Endodermal cell (in vitro differentiated cells): ENCODE results near the gene CEBPE. TPM values are rescaled to one million over a fixed set of nuclear protein-coding genes. Genes with fewer than 3 reads are reported as not detected.

ENCODE experiments used
- DNase-seq: peaks from one replicate; pipeline ENCODE4 v3.0.0-alpha.2; 2017
- H3K27ac ChIP-seq: 2 replicates; pipeline ENCODE4 v1.5.1; 2013; ENCODE audit warnings: mild to moderate bottlenecking, low read depth, low read length, moderate library complexity
- H3K27me3 ChIP-seq: 2 replicates; pipeline ENCODE4 v1.6.1; 2013; ENCODE audit warnings: mild to moderate bottlenecking, low read length, moderate library complexity; ENCODE audit not compliant: insufficient read depth, control insufficient read depth, poor library complexity, severe bottlenecking
- H3K36me3 ChIP-seq: 2 replicates; pipeline ENCODE4 v1.7.0; 2013; ENCODE audit warnings: mild to moderate bottlenecking, low read length, moderate library complexity; ENCODE audit not compliant: control insufficient read depth, insufficient read depth
- H3K4me1 ChIP-seq: one replicate; pipeline ENCODE4 v1.7.0; 2013; ENCODE audit warnings: low read length; ENCODE audit not compliant: control insufficient read depth, insufficient read depth
- H3K4me3 ChIP-seq: 2 replicates; pipeline ENCODE4 v1.5.1; 2013; ENCODE audit warnings: mild to moderate bottlenecking, low read length, moderate library complexity
- H3K9ac ChIP-seq: 2 replicates; pipeline ENCODE4 v1.6.1; 2013; ENCODE audit warnings: mild to moderate bottlenecking, low read length, moderate library complexity; ENCODE audit not compliant: poor library complexity, severe bottlenecking; ENCODE audit errors: extremely low read depth
- H3K9me3 ChIP-seq: 2 replicates; pipeline ENCODE4 v1.6.1; 2013; ENCODE audit warnings: mild to moderate bottlenecking, low read length, moderate library complexity; ENCODE audit not compliant: control insufficient read depth
- H3K27ac Mint-ChIP-seq: 2 replicates; pipeline ENCODE4 v1.8.0; 2020; ENCODE audit warnings: mixed read lengths
- H3K27me3 Mint-ChIP-seq: 2 replicates; pipeline ENCODE4 v1.8.0; 2021; ENCODE audit warnings: mild to moderate bottlenecking, mixed read lengths; ENCODE audit not compliant: insufficient read depth
- H3K36me3 Mint-ChIP-seq: 2 replicates; pipeline ENCODE4 v1.8.0; 2020; ENCODE audit warnings: low read depth, mixed read lengths
- H3K4me1 Mint-ChIP-seq: 2 replicates; pipeline ENCODE4 v1.8.0; 2020; ENCODE audit warnings: mixed read lengths
- H3K4me3 Mint-ChIP-seq: 2 replicates; pipeline ENCODE4 v1.8.0; 2020; ENCODE audit warnings: mild to moderate bottlenecking, moderate library complexity, mixed read lengths
- H3K9me3 Mint-ChIP-seq: 2 replicates; pipeline ENCODE4 v1.8.0; 2020; ENCODE audit warnings: mild to moderate bottlenecking, mixed read lengths
- CTCF ChIP-seq: fragments of 200-600 bp; sonication (generic); conservative IDR thresholded peaks from 2 replicates; pipeline ENCODE4 v1.5.0; 2021; ENCODE audit warnings: antibody characterized with exemption, mild to moderate bottlenecking
- WGBS, 2 experiments: methylation state at CpG; one replicate each; pipeline versions ENCODE4 v1.1.5 to v1.1.7; 2013; ENCODE audit warnings: missing lambda C conversion rate in 2 of 2, mixed read lengths in 1 of 2; ENCODE audit not compliant: insufficient coverage in 1 of 2, insufficient read length in 1 of 2; 5-methylcytosine and 5-hydroxymethylcytosine counted together
- total RNA-seq, 2 donors: library from RNA; stranded (reverse); fragmentation: NEBNext Ultra II Directional in 1 of 2; extraction: Animal tissue kit (Norgen Biotek cat#: 25700) in 1 of 2; gene quantifications; 2 replicates in 1 of 2; 3 replicates in 1 of 2; pipeline ENCODE4 v1.2.1, GENCODE V29; 2021

Gene CEBPE
- total RNA-seq, 2 donors from 2014 or later, result not detected

GRCh38 chr14:23153851-23154796 is 35.1 kb upstream of the CEBPE start:
- peak; percentile 85 for DNase-seq
- Histone ChIP-seq H3K4me1 (peaks cover 6% of the 10 kb centered on the region), H3K36me3 (no peaks in the 10 kb centered on the region), H3K9me3 (no peaks in the 10 kb centered on the region), H3K27ac (no peak overlapping the region), H3K27me3 (peaks cover 26% of the 10 kb centered on the region), H3K4me3 (no peak overlapping the region), H3K9ac (no peak overlapping the region)
- Mint-ChIP-seq H3K27ac (peak overlapping the region; percentile 55), H3K4me1 (peaks cover 19% of the 10 kb centered on the region), H3K36me3 (peaks cover 6% of the 10 kb centered on the region), H3K9me3 (no peaks in the 10 kb centered on the region), H3K27me3 (peaks cover 2% of the 10 kb centered on the region), H3K4me3 (no peak overlapping the region)
- 87 to 93% methylated on average over 20 to 28 of the region's 28 CpGs for WGBS, 2 experiments
- no peak for TF ChIP-seq CTCF

GRCh38 chr14:23151342-23151741 is 32.3 kb upstream of the CEBPE start:
- 89 to 100% methylated on average over 2 of the region's 2 CpGs for WGBS, 2 experiments
- Histone ChIP-seq H3K9ac (no peak overlapping the region), H3K9me3 (no peaks in the 10 kb centered on the region), H3K4me3 (no peak overlapping the region), H3K27me3 (peaks cover 26% of the 10 kb centered on the region), H3K4me1 (peaks cover 5% of the 10 kb centered on the region), H3K27ac (no peak overlapping the region), H3K36me3 (no peaks in the 10 kb centered on the region)
- Mint-ChIP-seq H3K27ac (no peak overlapping the region), H3K4me3 (no peak overlapping the region), H3K4me1 (peaks cover 14% of the 10 kb centered on the region), H3K36me3 (peaks cover 9% of the 10 kb centered on the region), H3K27me3 (peaks cover 4% of the 10 kb centered on the region), H3K9me3 (peaks cover 7% of the 10 kb centered on the region)
- no peak for TF ChIP-seq CTCF
- DNase-seq, result no peak

- peaks cover 9% of the 10 kb centered on the region for H3K36me3 Mint-ChIP-seq
- H3K4me1 Mint-ChIP-seq, result peaks cover 13% of the 10 kb centered on the region
- no peak overlapping the region for H3K4me3 Mint-ChIP-seq
- Histone ChIP-seq H3K9me3 (no peaks in the 10 kb centered on the region), H3K4me3 (no peak overlapping the region), H3K9ac (no peak overlapping the region), H3K27ac (no peak overlapping the region), H3K27me3 (peaks cover 26% of the 10 kb centered on the region), H3K36me3 (no peaks in the 10 kb centered on the region), H3K4me1 (peaks cover 4% of the 10 kb centered on the region)
- peaks cover 7% of the 10 kb centered on the region for H3K9me3 Mint-ChIP-seq
- DNase-seq, result no peak
- no peak for TF ChIP-seq CTCF
- peaks cover 4% of the 10 kb centered on the region for H3K27me3 Mint-ChIP-seq
- H3K27ac Mint-ChIP-seq, result no peak overlapping the region
These were observed 30.7 kb upstream of the CEBPE start for GRCh38 chr14:23149745-23150144.
